Karpas-422 (cell line): ENCODE measurements around the gene CFAP206. TPM values are rescaled to one million over a fixed set of nuclear protein-coding genes. Genes with fewer than 3 reads are reported as not detected.

Experiments used
- DNase-seq: peaks from one replicate; pipeline ENCODE4 v3.0.0-alpha.2; 2015
- H2AFZ ChIP-seq: fragments of 200-600 bp; sonication (generic); 2 replicates; pipeline ENCODE4 v1.6.1; 2014; ENCODE audit warnings: antibody characterized with exemption, low read length, mixed read lengths
- H3K27ac ChIP-seq: fragments of 200-600 bp; sonication (generic); 2 replicates; pipeline ENCODE4 v1.5.1; 2014; ENCODE audit warnings: mild to moderate bottlenecking, low read length, moderate library complexity
- H3K27me3 ChIP-seq: fragments of 200-600 bp; sonication (generic); 2 replicates; pipeline ENCODE4 v1.6.1; 2014; ENCODE audit warnings: low read length, mixed read lengths
- H3K36me3 ChIP-seq: fragments of 200-600 bp; sonication (generic); 2 replicates; pipeline ENCODE4 v1.6.1; 2014; ENCODE audit warnings: low read length, mixed read lengths; ENCODE audit not compliant: insufficient read depth
- H3K4me1 ChIP-seq: fragments of 200-600 bp; sonication (generic); 2 replicates; pipeline ENCODE4 v1.6.1; 2014; ENCODE audit warnings: mild to moderate bottlenecking, low read length, mixed read lengths
- H3K4me2 ChIP-seq: fragments of 200-600 bp; sonication (generic); 2 replicates; pipeline ENCODE4 v1.6.1; 2014; ENCODE audit warnings: low read length, low read depth, mild to moderate bottlenecking; ENCODE audit not compliant: poor library complexity, severe bottlenecking
- H3K4me3 ChIP-seq: fragments of 200-600 bp; sonication (generic); 2 replicates; pipeline ENCODE4 v1.5.1; 2014; ENCODE audit warnings: mild to moderate bottlenecking, antibody characterized with exemption, low read length, mixed read lengths
- H3K79me2 ChIP-seq: fragments of 200-600 bp; sonication (generic); 2 replicates; pipeline ENCODE4 v1.6.1; 2014; ENCODE audit warnings: mild to moderate bottlenecking, low read length, mixed read lengths
- H3K9ac ChIP-seq: fragments of 200-600 bp; sonication (generic); 2 replicates; pipeline ENCODE4 v1.6.0; 2014; ENCODE audit warnings: low read length
- H3K9me2 ChIP-seq: fragments of 200-600 bp; sonication (generic), shearing (Covaris generic); replicated peaks from 2 replicates; pipeline ENCODE4 v1.6.0; 2014; ENCODE audit warnings: mild to moderate bottlenecking, low read length, moderate library complexity; ENCODE audit not compliant: insufficient read depth
- H3K9me3 ChIP-seq: fragments of 300-700, 200-600 bp; sonication (generic); 2 replicates; pipeline ENCODE4 v1.6.1; 2014; ENCODE audit warnings: low read length, mixed read lengths
- H4K20me1 ChIP-seq: fragments of 200-600 bp; sonication (generic); 2 replicates; pipeline ENCODE4 v1.6.1; 2014; ENCODE audit warnings: mild to moderate bottlenecking, antibody characterized with exemption, low read length, low read depth; ENCODE audit not compliant: insufficient read depth
- total RNA-seq: library from RNA; depleted of rRNA; stranded (reverse); fragments of >200 nt; shearing (Covaris generic); gene quantifications from 2 replicates; pipeline ENCODE4 v1.2.3, GENCODE V29; 2014; ENCODE audit warnings: low replicate concordance; rRNA removed

The CFAP206 gene
- 0.25 and 1.8 TPM in 2 replicates for total RNA-seq

- H3K27ac ChIP-seq = peak within 1 kb of the TSS; percentile 73
- H3K4me3 ChIP-seq = peak within 1 kb of the TSS; percentile 93
- H2AFZ ChIP-seq = peak within 1 kb of the TSS; percentile 98
- no peaks in the 10 kb centered on the region for H3K36me3 ChIP-seq
- no peaks in the 10 kb centered on the region for H4K20me1 ChIP-seq
- H3K79me2 ChIP-seq = no peaks in the 10 kb centered on the region
- peaks cover 17% of the 10 kb centered on the region for H3K4me1 ChIP-seq
- peak within 1 kb of the TSS; percentile 74 for H3K9ac ChIP-seq
- no peaks in the 10 kb centered on the region for H3K9me2 ChIP-seq
- H3K4me2 ChIP-seq = peak within 1 kb of the TSS; percentile 94
- no peaks in the 10 kb centered on the region for H3K9me3 ChIP-seq
- DNase-seq = peak; percentile 92
- H3K27me3 ChIP-seq = no peaks in the 10 kb centered on the region
These were observed at the start of gene CFAP206 for GRCh38 chr6:87407901-87408720. Gene CFAP206, plus strand, starts transcription at chr6:87407972. Its CDS starts 1,868 bp downstream, at chr6:87409840.

GRCh38 chr6:87364602-87365252 lies 43.0 kb upstream of the CFAP206 start:
- peaks cover 5% of the 10 kb centered on the region; the same call in 1 of the 2 replicates for H3K9me3 ChIP-seq
- H3K9me2 ChIP-seq = no peaks in the 10 kb centered on the region
- H3K27me3 ChIP-seq = no peaks in the 10 kb centered on the region
- H2AFZ ChIP-seq = no peak overlapping the region
- H3K4me2 ChIP-seq = no peak overlapping the region
- H3K9ac ChIP-seq = no peak overlapping the region
- no peak overlapping the region for H3K27ac ChIP-seq
- H3K4me1 ChIP-seq = no peaks in the 10 kb centered on the region
- no peaks in the 10 kb centered on the region for H3K36me3 ChIP-seq
- DNase-seq = no peak
- H4K20me1 ChIP-seq = no peaks in the 10 kb centered on the region
- no peaks in the 10 kb centered on the region for H3K79me2 ChIP-seq
- no peak overlapping the region for H3K4me3 ChIP-seq

- H4K20me1 ChIP-seq = no peaks in the 10 kb centered on the region
- peaks cover 5% of the 10 kb centered on the region; the same call in 1 of the 2 replicates for H3K9me3 ChIP-seq
- H3K27ac ChIP-seq = no peak overlapping the region
- no peaks in the 10 kb centered on the region for H3K4me1 ChIP-seq
- H3K79me2 ChIP-seq = no peaks in the 10 kb centered on the region
- H3K9me2 ChIP-seq = no peaks in the 10 kb centered on the region
- no peak overlapping the region for H3K4me3 ChIP-seq
- no peak overlapping the region for H3K4me2 ChIP-seq
- no peak for DNase-seq
- no peaks in the 10 kb centered on the region for H3K27me3 ChIP-seq
- H2AFZ ChIP-seq = no peak overlapping the region
- H3K9ac ChIP-seq = no peak overlapping the region
- H3K36me3 ChIP-seq = no peaks in the 10 kb centered on the region
These were observed 41.5 kb upstream of the CFAP206 start for GRCh38 chr6:87366072-87366827.

- no peaks in the 10 kb centered on the region for H4K20me1 ChIP-seq
- no peak overlapping the region for H3K4me2 ChIP-seq
- H3K79me2 ChIP-seq = no peaks in the 10 kb centered on the region
- no peaks in the 10 kb centered on the region for H3K9me2 ChIP-seq
- H3K4me3 ChIP-seq = no peak overlapping the region
- H2AFZ ChIP-seq = no peak overlapping the region
- H3K9me3 ChIP-seq = peaks cover 5% of the 10 kb centered on the region; the same call in 1 of the 2 replicates
- H3K27me3 ChIP-seq = no peaks in the 10 kb centered on the region
- no peak for DNase-seq
- H3K27ac ChIP-seq = no peak overlapping the region
- H3K4me1 ChIP-seq = no peaks in the 10 kb centered on the region
- no peaks in the 10 kb centered on the region for H3K36me3 ChIP-seq
- no peak overlapping the region for H3K9ac ChIP-seq
These were observed 40.9 kb upstream of the CFAP206 start for GRCh38 chr6:87366899-87367298.

- no peak overlapping the region for H3K27ac ChIP-seq
- H3K27me3 ChIP-seq = no peaks in the 10 kb centered on the region
- H3K9me3 ChIP-seq = no peaks in the 10 kb centered on the region; the same call in 1 of the 2 replicates
- peaks cover 14% of the 10 kb centered on the region for H3K4me1 ChIP-seq
- H3K4me3 ChIP-seq = no peak overlapping the region
- H3K79me2 ChIP-seq = no peaks in the 10 kb centered on the region
- no peak overlapping the region for H2AFZ ChIP-seq
- H3K9ac ChIP-seq = no peak overlapping the region
- no peaks in the 10 kb centered on the region for H3K36me3 ChIP-seq
- H4K20me1 ChIP-seq = no peaks in the 10 kb centered on the region
- DNase-seq = no peak
- no peaks in the 10 kb centered on the region for H3K9me2 ChIP-seq
- no peak overlapping the region for H3K4me2 ChIP-seq
These were observed 34.4 kb upstream of the CFAP206 start for GRCh38 chr6:87373377-87373776.

- no peak overlapping the region for H3K27ac ChIP-seq
- no peak overlapping the region for H3K9ac ChIP-seq
- H3K36me3 ChIP-seq = no peaks in the 10 kb centered on the region
- no peak overlapping the region for H3K4me2 ChIP-seq
- no peaks in the 10 kb centered on the region; the same call in 1 of the 2 replicates for H3K9me3 ChIP-seq
- H3K4me1 ChIP-seq = peaks cover 24% of the 10 kb centered on the region
- no peaks in the 10 kb centered on the region for H4K20me1 ChIP-seq
- no peaks in the 10 kb centered on the region for H3K27me3 ChIP-seq
- DNase-seq = no peak
- no peaks in the 10 kb centered on the region for H3K9me2 ChIP-seq
- H2AFZ ChIP-seq = no peak overlapping the region
- no peaks in the 10 kb centered on the region for H3K79me2 ChIP-seq
- no peak overlapping the region for H3K4me3 ChIP-seq
These were observed 32.5 kb upstream of the CFAP206 start for GRCh38 chr6:87375315-87375714.

- Histone ChIP-seq H2AFZ (no peak overlapping the region), H3K9ac (no peak overlapping the region), H3K4me2 (no peak overlapping the region), H3K9me3 (no peaks in the 10 kb centered on the region; the same call in 1 of the 2 replicates), H3K27me3 (no peaks in the 10 kb centered on the region), H4K20me1 (no peaks in the 10 kb centered on the region), H3K9me2 (no peaks in the 10 kb centered on the region), H3K4me3 (no peak overlapping the region), H3K36me3 (no peaks in the 10 kb centered on the region), H3K27ac (no peak overlapping the region), H3K4me1 (peaks cover 24% of the 10 kb centered on the region), H3K79me2 (no peaks in the 10 kb centered on the region)
- no peak for DNase-seq
These were observed 31.1 kb upstream of the CFAP206 start for GRCh38 chr6:87376643-87377042.

- no peaks in the 10 kb centered on the region for H3K9me3 ChIP-seq
- no peaks in the 10 kb centered on the region for H3K79me2 ChIP-seq
- H2AFZ ChIP-seq = peak overlapping the region; percentile 52; the same call in 1 of the 2 replicates
- H4K20me1 ChIP-seq = no peaks in the 10 kb centered on the region
- peak overlapping the region; percentile 32 for H3K4me2 ChIP-seq
- H3K27ac ChIP-seq = peak overlapping the region; percentile 21; the same call in 1 of the 2 replicates
- H3K27me3 ChIP-seq = no peaks in the 10 kb centered on the region
- H3K9ac ChIP-seq = no peak overlapping the region
- H3K4me3 ChIP-seq = no peak overlapping the region
- DNase-seq = peak; percentile 50
- H3K36me3 ChIP-seq = no peaks in the 10 kb centered on the region
- H3K9me2 ChIP-seq = no peaks in the 10 kb centered on the region
- H3K4me1 ChIP-seq = peaks cover 27% of the 10 kb centered on the region
These were observed 28.8 kb upstream of the CFAP206 start for GRCh38 chr6:87378947-87379346.
